WTC11 (cell line): ENCODE measurements around the gene OCA2. TPM values are rescaled to one million over a fixed set of nuclear protein-coding genes. Genes with fewer than 3 reads are reported as not detected.

Source experiments
- ATAC-seq: fragments of 200-7000 bp; cut with Tn5 transposase; 2 replicates; pipeline ENCODE4 v1.10.0; 2021; ENCODE audit warnings: mild to moderate bottlenecking, moderate library complexity
- CTCF ChIA-PET: fragments of 300-600 bp; sonication (Branson Sonifier 250); formaldehyde crosslinking; loops from one replicate; lab custom pipeline; 2021; ENCODE audit warnings: antibody characterized with exemption; lab: Charles Lee
- POLR2A ChIA-PET: fragments of 350-600 bp; sonication (Branson Sonifier 250); formaldehyde crosslinking; loops from one replicate; lab custom pipeline; 2021; ENCODE audit warnings: antibody characterized with exemption; lab: Charles Lee
- DNase-seq: peaks from one replicate; pipeline ENCODE4 v3.0.0; 2021; ENCODE audit warnings: low spot score
- H3K27ac Mint-ChIP-seq: 2 replicates; pipeline ENCODE4 v1.8.0; 2021; ENCODE audit warnings: mixed read lengths
- H3K27me3 Mint-ChIP-seq: 2 replicates; pipeline ENCODE4 v1.8.0; 2021; ENCODE audit warnings: low read depth, mild to moderate bottlenecking, moderate library complexity, mixed read lengths
- H3K36me3 Mint-ChIP-seq: 2 replicates; pipeline ENCODE4 v1.8.0; 2021; ENCODE audit warnings: mixed read lengths
- H3K4me1 Mint-ChIP-seq: 2 replicates; pipeline ENCODE4 v1.8.0; 2022; ENCODE audit warnings: mixed read lengths
- H3K4me3 Mint-ChIP-seq: 2 replicates; pipeline ENCODE4 v1.8.0; 2021; ENCODE audit warnings: mild to moderate bottlenecking, moderate library complexity, mixed read lengths
- H3K9me3 Mint-ChIP-seq: 2 replicates; pipeline ENCODE4 v1.8.0; 2021; ENCODE audit warnings: mixed read lengths
- FOXP1 ChIP-seq: sonication (generic); formaldehyde crosslinking; IDR thresholded peaks from 2 replicates; pipeline ENCODE4 v1.8.0; 2022; ENCODE audit warnings: missing genetic modification reagents, mild to moderate bottlenecking, moderate library complexity, borderline replicate concordance
- GRHL2 ChIP-seq: fragments of 250-450 bp; sonication (Bioruptor Pico); IDR thresholded peaks from 2 replicates; pipeline ENCODE4 v1.8.0; 2022; ENCODE audit warnings: mild to moderate bottlenecking, moderate library complexity; ENCODE audit not compliant: insufficient replicate concordance, severe bottlenecking
- JAZF1 ChIP-seq: fragments of 250-450 bp; sonication (Bioruptor Pico); IDR thresholded peaks from 2 replicates; pipeline ENCODE4 v1.9.0; 2021; ENCODE audit warnings: moderate library complexity, mild to moderate bottlenecking, inconsistent platforms
- NFATC4 ChIP-seq: fragments of 250-450 bp; sonication (Bioruptor Pico); IDR thresholded peaks from 2 replicates; pipeline ENCODE4 v1.9.0; 2021; ENCODE audit warnings: mild to moderate bottlenecking
- NR1H2 ChIP-seq: sonication (generic); formaldehyde crosslinking; IDR thresholded peaks from 2 replicates; pipeline ENCODE4 v1.9.0; 2021; ENCODE audit warnings: mild to moderate bottlenecking, moderate library complexity, missing genetic modification reagents
- NR2C2 ChIP-seq: sonication (generic); formaldehyde crosslinking; IDR thresholded peaks from 2 replicates; pipeline ENCODE4 v1.8.0; 2022; ENCODE audit warnings: mild to moderate bottlenecking, missing genetic modification reagents
- NR3C1 ChIP-seq: sonication (generic); formaldehyde crosslinking; conservative IDR thresholded peaks from 2 replicates; pipeline ENCODE4 v1.8.1; 2023; ENCODE audit warnings: low read depth, mild to moderate bottlenecking, missing genetic modification reagents
- OVOL2 ChIP-seq: fragments of 250-450 bp; sonication (Bioruptor Pico); IDR thresholded peaks from 2 replicates; pipeline ENCODE4 v1.9.0; 2021; ENCODE audit warnings: mild to moderate bottlenecking, borderline replicate concordance
- ZNF423 ChIP-seq: fragments of 250-450 bp; sonication (Bioruptor Pico); IDR thresholded peaks from 2 replicates; pipeline ENCODE4 v2.1.2; 2022; ENCODE audit warnings: mild to moderate bottlenecking, moderate library complexity
- total RNA-seq: library from RNA; stranded (reverse); gene quantifications from 3 replicates; pipeline ENCODE4 v1.2.3, GENCODE V29; 2021
- TF ChIP-seq, protein P1 (sequence below): sonication (generic); formaldehyde crosslinking; IDR thresholded peaks from 2 replicates; pipeline ENCODE4 v1.8.0; 2022; ENCODE audit warnings: mild to moderate bottlenecking, missing genetic modification reagents
- TF ChIP-seq, protein P2 (sequence below): fragments of 250-450 bp; sonication (Bioruptor Pico); IDR thresholded peaks from 2 replicates; pipeline ENCODE4 v1.9.0; 2021; ENCODE audit warnings: mild to moderate bottlenecking, borderline replicate concordance
- TF ChIP-seq, protein P3 (sequence below): fragments of 250-450 bp; sonication (Bioruptor Pico); IDR thresholded peaks from 2 replicates; pipeline ENCODE4 v1.9.0; 2021; ENCODE audit warnings: mild to moderate bottlenecking

OCA2 gene
- total RNA-seq, 1 experiment from 2014 or later = 0.39 TPM

DNA sequence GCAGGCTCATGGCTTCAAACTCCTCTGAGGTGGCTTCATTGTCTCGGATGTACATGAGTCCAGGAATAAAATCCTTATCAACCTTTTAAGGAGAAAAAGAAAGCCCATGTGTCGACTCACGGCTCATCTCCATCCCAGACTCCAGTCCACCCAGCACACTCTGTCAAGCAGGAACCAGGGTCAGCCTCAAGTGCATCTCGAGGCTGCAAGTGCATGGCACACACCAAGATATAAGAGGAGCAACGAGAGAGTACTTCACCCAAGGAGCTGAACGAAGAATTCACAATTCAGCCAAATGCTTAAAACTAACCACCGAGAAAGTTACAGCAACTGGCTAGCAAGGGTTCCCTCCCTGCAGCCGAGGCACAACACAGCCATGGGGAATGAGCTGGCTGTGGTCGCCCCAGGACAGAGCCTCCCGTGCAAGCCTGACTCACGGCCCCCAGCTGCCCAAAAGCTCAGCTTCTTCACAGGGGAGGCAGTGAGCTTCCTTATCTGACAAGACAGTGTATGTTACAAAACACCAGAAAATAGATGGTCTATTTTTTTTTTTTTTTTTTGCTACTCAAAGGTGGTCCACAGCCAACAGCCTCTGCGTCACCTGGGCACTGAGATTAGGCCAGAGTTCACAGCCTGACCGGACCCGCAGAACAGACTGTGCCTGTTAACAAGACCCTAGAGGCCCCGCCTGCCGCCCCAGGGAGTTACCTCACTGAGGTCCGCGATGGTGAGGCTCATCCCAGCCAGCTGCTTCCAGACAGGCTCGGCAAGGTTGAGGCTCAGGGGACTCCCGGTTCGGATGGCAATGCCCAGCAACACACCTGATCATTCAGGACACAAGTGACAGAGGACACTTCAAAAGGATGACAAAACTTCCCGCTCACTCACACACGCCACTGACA, 15.9 kb upstream of the OCA2 start:
- ChIA-PET CTCF (interaction anchor here (1.0 to 2.6 kb wide), 2 partner anchors 11 to 93 kb away, joined by 3 to 14 read pairs; no protein-coding TSS in a partner anchor), POLR2A (no interaction called here)
- Mint-ChIP-seq H3K36me3 (peaks cover 71% of the 10 kb centered on the region), H3K4me3 (no peak overlapping the region), H3K27me3 (no peaks in the 10 kb centered on the region), H3K9me3 (no peaks in the 10 kb centered on the region), H3K27ac (no peak overlapping the region), H3K4me1 (no peaks in the 10 kb centered on the region)
- TF ChIP-seq FOXP1 (CRISPR knock-in tag) (no peak), JAZF1 (no peak)
- TF ChIP-seq, protein P1, sequence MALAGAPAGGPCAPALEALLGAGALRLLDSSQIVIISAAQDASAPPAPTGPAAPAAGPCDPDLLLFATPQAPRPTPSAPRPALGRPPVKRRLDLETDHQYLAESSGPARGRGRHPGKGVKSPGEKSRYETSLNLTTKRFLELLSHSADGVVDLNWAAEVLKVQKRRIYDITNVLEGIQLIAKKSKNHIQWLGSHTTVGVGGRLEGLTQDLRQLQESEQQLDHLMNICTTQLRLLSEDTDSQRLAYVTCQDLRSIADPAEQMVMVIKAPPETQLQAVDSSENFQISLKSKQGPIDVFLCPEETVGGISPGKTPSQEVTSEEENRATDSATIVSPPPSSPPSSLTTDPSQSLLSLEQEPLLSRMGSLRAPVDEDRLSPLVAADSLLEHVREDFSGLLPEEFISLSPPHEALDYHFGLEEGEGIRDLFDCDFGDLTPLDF (CRISPR knock-in tag) = no peak
- TF ChIP-seq, protein P2, sequence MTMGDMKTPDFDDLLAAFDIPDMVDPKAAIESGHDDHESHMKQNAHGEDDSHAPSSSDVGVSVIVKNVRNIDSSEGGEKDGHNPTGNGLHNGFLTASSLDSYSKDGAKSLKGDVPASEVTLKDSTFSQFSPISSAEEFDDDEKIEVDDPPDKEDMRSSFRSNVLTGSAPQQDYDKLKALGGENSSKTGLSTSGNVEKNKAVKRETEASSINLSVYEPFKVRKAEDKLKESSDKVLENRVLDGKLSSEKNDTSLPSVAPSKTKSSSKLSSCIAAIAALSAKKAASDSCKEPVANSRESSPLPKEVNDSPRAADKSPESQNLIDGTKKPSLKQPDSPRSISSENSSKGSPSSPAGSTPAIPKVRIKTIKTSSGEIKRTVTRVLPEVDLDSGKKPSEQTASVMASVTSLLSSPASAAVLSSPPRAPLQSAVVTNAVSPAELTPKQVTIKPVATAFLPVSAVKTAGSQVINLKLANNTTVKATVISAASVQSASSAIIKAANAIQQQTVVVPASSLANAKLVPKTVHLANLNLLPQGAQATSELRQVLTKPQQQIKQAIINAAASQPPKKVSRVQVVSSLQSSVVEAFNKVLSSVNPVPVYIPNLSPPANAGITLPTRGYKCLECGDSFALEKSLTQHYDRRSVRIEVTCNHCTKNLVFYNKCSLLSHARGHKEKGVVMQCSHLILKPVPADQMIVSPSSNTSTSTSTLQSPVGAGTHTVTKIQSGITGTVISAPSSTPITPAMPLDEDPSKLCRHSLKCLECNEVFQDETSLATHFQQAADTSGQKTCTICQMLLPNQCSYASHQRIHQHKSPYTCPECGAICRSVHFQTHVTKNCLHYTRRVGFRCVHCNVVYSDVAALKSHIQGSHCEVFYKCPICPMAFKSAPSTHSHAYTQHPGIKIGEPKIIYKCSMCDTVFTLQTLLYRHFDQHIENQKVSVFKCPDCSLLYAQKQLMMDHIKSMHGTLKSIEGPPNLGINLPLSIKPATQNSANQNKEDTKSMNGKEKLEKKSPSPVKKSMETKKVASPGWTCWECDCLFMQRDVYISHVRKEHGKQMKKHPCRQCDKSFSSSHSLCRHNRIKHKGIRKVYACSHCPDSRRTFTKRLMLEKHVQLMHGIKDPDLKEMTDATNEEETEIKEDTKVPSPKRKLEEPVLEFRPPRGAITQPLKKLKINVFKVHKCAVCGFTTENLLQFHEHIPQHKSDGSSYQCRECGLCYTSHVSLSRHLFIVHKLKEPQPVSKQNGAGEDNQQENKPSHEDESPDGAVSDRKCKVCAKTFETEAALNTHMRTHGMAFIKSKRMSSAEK (CRISPR knock-in tag) = no peak
- no peak; the same call in 1 of the 2 replicates for ATAC-seq
- DNase-seq = no peak

DNA sequence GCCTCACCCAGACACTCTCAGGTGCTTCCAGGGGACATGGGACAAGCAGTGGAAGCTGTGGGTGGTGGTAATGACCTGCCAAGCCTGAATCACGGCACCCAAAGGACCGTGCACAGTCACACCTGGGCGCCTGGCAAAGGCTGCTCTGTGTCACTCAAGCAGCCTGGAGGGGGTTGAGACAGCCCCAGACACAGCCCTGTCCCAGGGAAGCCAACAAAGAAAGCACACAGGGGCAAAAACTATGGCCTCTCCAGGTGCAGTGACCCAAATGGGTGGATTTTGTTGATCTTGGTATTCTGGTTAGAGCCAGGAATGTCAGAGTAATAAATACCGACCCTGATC, 15.0 kb upstream of the OCA2 start:
- H3K36me3 Mint-ChIP-seq = peaks cover 64% of the 10 kb centered on the region
- POLR2A ChIA-PET = no interaction called here
- peaks cover 1% of the 10 kb centered on the region for H3K27me3 Mint-ChIP-seq
- ATAC-seq = no peak
- no peak overlapping the region for H3K4me3 Mint-ChIP-seq
- no peaks in the 10 kb centered on the region for H3K9me3 Mint-ChIP-seq
- TF ChIP-seq, protein P3, sequence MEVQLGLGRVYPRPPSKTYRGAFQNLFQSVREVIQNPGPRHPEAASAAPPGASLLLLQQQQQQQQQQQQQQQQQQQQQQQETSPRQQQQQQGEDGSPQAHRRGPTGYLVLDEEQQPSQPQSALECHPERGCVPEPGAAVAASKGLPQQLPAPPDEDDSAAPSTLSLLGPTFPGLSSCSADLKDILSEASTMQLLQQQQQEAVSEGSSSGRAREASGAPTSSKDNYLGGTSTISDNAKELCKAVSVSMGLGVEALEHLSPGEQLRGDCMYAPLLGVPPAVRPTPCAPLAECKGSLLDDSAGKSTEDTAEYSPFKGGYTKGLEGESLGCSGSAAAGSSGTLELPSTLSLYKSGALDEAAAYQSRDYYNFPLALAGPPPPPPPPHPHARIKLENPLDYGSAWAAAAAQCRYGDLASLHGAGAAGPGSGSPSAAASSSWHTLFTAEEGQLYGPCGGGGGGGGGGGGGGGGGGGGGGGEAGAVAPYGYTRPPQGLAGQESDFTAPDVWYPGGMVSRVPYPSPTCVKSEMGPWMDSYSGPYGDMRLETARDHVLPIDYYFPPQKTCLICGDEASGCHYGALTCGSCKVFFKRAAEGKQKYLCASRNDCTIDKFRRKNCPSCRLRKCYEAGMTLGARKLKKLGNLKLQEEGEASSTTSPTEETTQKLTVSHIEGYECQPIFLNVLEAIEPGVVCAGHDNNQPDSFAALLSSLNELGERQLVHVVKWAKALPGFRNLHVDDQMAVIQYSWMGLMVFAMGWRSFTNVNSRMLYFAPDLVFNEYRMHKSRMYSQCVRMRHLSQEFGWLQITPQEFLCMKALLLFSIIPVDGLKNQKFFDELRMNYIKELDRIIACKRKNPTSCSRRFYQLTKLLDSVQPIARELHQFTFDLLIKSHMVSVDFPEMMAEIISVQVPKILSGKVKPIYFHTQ (CRISPR knock-in tag) = no peak
- TF ChIP-seq ZNF423 (no peak), NFATC4 (CRISPR knock-in tag) (no peak), OVOL2 (CRISPR knock-in tag) (no peak), GRHL2 (CRISPR knock-in tag) (no peak), NR1H2 (CRISPR knock-in tag) (no peak), NR3C1 (CRISPR knock-in tag) (no peak), NR2C2 (CRISPR knock-in tag) (no peak)
- TF ChIP-seq, all 79 proteins: peak for 0
- no peak for DNase-seq
- H3K27ac Mint-ChIP-seq = no peak overlapping the region
- H3K4me1 Mint-ChIP-seq = peaks cover 4% of the 10 kb centered on the region; the same call in 1 of the 2 replicates
- CTCF ChIA-PET = interaction anchor here (2.6 kb wide), 1 partner anchor 12 kb away, joined by 14 read pairs; no protein-coding TSS in a partner anchor
